GM03348 (cell line): ENCODE measurements around the gene MAP6.

Experiments
- DNase-seq: peaks from one replicate; pipeline ENCODE4 v3.0.0; 2012; ENCODE audit warnings: low spot score

MAP6 gene

DNA sequence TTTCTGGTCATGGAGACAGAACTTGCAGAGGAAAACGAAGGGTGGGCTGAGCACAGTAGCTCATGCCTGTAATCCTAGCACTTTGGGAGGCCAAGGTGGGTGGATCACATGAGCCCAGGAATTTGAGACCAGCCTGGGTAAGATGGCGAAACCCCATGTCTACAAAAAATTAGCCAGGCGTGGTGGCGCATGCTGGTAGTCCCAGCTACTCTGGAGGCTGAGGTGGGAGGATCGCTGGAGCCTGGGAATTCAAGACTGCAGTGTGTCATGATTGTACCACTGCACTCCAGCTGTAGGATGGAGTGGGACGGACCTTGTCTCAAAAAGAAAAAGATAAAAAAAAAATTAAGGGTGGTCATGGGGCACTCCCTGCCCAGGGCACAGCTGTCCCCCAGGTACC lies 100.9 kb downstream of the MAP6 start:
- no peak for DNase-seq

GRCh38 chr11:75566763-75567279 lies 102.0 kb downstream of the MAP6 start:
- DNase-seq = no peak

DNA sequence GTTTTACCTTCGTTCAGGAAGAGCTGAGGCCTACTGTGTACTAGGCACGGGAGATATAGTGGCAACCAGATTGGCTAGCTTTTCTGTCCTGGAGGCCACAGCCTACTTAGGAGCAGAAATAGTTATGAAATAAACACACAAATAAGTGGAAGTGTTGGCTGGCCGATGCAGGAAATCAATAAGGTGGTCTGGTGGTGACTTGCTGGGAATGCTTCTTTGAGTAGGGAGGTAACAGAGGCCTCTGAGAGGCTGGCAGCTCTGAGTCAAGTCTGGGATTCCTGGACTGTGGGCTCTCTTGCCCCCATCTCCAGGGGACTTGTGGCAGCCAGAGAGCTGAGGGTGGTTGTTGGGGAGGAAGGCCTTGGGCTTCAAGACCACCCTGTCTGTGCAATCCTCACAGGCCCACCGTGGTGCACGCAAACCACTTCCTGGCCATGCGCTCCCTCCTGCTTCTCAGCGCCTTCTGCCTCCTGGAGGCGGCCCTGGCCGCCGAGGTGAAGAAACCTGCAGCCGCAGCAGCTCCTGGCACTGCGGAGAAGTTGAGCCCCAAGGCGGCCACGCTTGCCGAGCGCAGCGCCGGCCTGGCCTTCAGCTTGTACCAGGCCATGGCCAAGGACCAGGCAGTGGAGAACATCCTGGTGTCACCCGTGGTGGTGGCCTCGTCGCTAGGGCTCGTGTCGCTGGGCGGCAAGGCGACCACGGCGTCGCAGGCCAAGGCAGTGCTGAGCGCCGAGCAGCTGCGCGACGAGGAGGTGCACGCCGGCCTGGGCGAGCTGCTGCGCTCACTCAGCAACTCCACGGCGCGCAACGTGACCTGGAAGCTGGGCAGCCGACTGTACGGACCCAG lies 102.7 kb downstream of the MAP6 start:
- DNase-seq = no peak

- peak; percentile 84 for DNase-seq
Observed at GRCh38 chr11:75565221-75565814, 103.5 kb downstream of the MAP6 start.

- DNase-seq = peak; percentile 88
Observed at GRCh38 chr11:75563978-75564552, 104.8 kb downstream of the MAP6 start.

DNA sequence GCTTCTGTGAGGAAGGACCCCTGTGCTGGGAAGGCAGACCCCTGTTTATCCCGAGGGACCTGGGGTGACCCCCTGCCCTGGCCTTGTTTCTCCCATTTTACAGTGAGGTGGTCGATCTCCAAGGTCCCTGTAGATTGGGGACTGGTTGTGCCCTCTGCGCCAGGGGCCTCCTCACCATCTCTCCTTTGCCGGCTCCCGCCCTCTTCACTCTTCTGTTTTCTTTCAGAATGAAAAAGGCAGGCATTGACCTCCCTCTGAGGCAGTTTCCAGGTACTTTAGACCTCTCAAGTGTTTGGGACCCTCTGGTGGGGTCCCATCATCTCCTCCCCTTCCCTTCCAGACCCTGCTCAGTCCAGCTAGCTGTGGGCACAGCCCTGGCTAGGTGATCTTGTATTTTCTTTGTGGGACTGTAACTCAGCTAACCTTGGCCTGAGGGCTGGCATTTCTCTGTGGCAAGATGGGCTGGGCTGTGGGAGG lies 105.3 kb downstream of the MAP6 start:
- DNase-seq = no peak

- DNase-seq = peak; percentile 68
Observed at GRCh38 chr11:75562836-75563484, 105.9 kb downstream of the MAP6 start.

- DNase-seq = peak; percentile 92
Observed at GRCh38 chr11:75562048-75562835, 106.6 kb downstream of the MAP6 start, which contains the start of gene SERPINH1. Gene SERPINH1, plus strand, starts transcription at chr11:75562253. Its CDS starts 4,097 bp downstream, at chr11:75566350.

- DNase-seq = no peak
Observed at GRCh38 chr11:75561426-75562047, 107.3 kb downstream of the MAP6 start.

- no peak for DNase-seq
Observed at GRCh38 chr11:75560644-75561043, 108.2 kb downstream of the MAP6 start.

DNA sequence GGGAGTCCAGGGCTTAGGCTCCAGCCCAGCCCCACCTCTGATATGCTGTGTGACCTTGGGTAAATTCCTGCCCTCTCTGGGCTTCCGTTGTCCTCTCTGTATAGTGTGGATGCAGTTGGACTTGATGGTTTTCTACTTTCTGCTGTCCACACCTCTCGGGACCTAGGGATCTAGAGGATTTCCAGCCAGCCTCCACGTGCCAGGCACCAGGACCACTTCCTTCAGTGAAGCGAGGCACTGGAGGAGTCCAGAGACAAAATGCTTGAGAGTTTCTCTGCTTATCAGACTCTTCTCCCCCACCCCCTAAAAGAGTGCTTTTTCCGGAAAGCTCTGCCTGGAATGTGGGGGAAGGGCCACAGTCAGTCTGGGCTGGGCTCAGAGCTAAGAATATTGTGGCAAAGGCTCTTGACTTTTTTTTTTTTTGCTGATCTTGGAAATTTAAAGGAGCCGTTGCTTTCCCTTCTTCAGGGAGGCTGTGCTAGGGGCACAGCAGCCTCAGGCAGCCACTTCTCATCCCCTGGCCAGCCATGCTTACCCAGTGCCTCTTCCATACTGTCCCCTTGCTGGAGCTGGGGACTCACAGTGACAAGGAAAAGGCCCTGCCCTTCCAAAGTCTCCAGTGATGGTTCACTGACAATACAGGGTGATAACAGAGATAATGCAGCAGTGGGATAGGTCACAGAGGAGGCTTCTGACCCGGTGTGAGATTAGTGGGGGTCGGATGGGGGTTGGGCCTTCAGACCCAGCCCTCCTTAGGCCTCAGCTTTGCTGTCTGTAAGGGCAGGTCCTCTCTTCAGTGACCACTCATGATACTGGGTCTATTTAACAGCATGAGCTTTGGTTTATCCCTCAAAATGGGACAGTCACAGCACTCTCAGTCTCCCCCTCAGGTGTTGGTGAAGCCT lies 109.6 kb downstream of the MAP6 start:
- DNase-seq = peak; percentile 82

- peak; percentile 89 for DNase-seq
Observed at GRCh38 chr11:75557666-75558494, 111.0 kb downstream of the MAP6 start.

- no peak for DNase-seq
Observed at GRCh38 chr11:75556275-75556674, 112.6 kb downstream of the MAP6 start.

GRCh38 chr11:75555079-75555811 lies 113.6 kb downstream of the MAP6 start:
- DNase-seq = no peak

DNA sequence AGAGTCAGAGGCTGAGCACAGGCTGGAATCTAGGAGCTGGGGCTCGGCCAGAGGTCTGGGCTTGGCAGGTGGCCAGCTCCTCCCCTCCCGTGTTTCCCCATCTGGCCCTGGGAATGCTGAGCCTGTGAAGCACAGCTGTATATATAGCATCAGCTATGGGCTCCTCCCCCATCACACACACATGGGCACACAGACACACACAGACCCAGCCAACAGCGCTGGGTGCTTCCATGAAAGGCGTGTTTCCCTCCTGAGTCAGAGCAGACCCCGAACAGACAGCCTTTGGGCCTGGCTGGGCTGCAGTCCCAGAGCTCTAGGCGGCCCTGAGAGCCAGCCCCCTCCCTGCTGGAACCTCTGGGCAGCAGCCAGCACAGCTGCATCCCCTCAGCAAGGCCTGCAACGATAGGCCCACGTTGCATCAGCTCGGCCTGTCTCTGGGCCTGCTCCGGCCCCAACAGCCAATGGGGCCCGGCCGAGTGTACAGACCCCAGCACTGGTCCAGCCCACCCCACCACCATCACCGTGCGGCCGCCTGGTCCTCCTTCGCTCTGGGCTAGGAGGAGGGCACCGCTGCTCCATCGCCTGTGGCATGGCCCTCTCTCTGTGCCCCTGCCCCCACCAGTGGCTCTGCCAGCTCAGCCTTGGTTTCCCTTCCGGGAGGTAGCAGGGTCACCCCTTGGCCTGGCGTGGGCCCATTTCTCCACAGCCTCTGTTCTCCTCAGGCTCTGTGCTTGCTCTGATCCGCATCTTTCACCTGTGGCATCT lies 114.4 kb downstream of the MAP6 start:
- DNase-seq = peak; percentile 95

GRCh38 chr11:75553889-75554257 lies 115.0 kb downstream of the MAP6 start:
- DNase-seq = no peak

DNA sequence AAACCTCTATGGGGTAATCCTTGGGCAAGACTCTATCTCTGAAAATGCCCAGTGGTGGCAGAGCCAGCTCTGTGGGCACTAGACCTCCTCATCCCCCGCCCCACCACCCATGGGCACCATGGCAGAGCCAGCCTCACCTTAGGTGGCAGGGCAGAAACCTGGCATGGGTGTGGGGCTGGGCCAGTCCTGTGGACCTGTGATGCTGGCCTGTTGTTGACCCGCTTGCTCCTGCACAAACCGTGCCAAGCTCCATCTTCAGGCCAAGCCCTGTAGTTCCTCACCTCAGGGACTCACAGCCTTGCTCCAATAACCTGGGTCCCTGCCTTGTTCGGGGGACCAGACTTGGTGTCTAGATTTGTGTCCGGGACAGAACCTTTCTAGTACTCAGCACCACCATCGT lies 115.7 kb downstream of the MAP6 start:
- no peak for DNase-seq
